Stimulated activated CD4-positive, alpha-beta T cell treated with anti-CD3 and anti-CD28 coated beads, Interleukin-1b, Interleukin-23, amount 100 ng/mL, for 4 hours (primary cell): Measurements from ENCODE around the gene LUZP2.
"Not testable (repeated sequence)": the region's sequence is repeated elsewhere in the genome, so short reads cannot be mapped to it uniquely, and the experiment has no call there.

Source experiments
- DNase-seq, 2 donors: peaks; one replicate each; pipeline ENCODE4 v3.0.0-alpha.2; 2020; ENCODE audit warnings: low read depth in 2 of 2

LUZP2 gene

GRCh38 chr11:24819006-24819405 lies 322.2 kb downstream of the LUZP2 start:
- DNase-seq, result no peak

- DNase-seq, result no peak
Observed at GRCh38 chr11:24819863-24820434, 323.1 kb downstream of the LUZP2 start.

- no peak for DNase-seq
Observed at GRCh38 chr11:24820541-24820940, 323.7 kb downstream of the LUZP2 start.

GRCh38 chr11:24828938-24829605 lies 332.2 kb downstream of the LUZP2 start:
- DNase-seq, result no peak

GRCh38 chr11:24833573-24833972 lies 336.7 kb downstream of the LUZP2 start:
- no peak for DNase-seq

- DNase-seq, result no peak
Observed at GRCh38 chr11:24837112-24837511, 340.3 kb downstream of the LUZP2 start.

GRCh38 chr11:24842308-24842707 lies 345.5 kb downstream of the LUZP2 start:
- DNase-seq, result no peak

GRCh38 chr11:24844406-24844805 lies 347.6 kb downstream of the LUZP2 start:
- DNase-seq, result no peak

GRCh38 chr11:24848857-24849256 lies 352.0 kb downstream of the LUZP2 start:
- DNase-seq, result no peak

- no peak for DNase-seq
Observed at GRCh38 chr11:24855951-24856350, 359.1 kb downstream of the LUZP2 start.

- DNase-seq, result no peak
Observed at GRCh38 chr11:24859801-24860300, 363.0 kb downstream of the LUZP2 start.

- DNase-seq, result no peak
Observed at GRCh38 chr11:24861440-24861839, 364.6 kb downstream of the LUZP2 start.

- DNase-seq, result no peak
Observed at GRCh38 chr11:24866743-24867142, 369.9 kb downstream of the LUZP2 start.

- no peak for DNase-seq
Observed at GRCh38 chr11:24870048-24870447, 373.2 kb downstream of the LUZP2 start.

- no peak for DNase-seq
Observed at GRCh38 chr11:24872186-24872585, 375.3 kb downstream of the LUZP2 start.

- DNase-seq, result no peak
Observed at GRCh38 chr11:24872651-24873311, 375.9 kb downstream of the LUZP2 start.

GRCh38 chr11:24880962-24881361 lies 384.1 kb downstream of the LUZP2 start:
- no peak for DNase-seq

GRCh38 chr11:24885580-24886173 lies 388.8 kb downstream of the LUZP2 start:
- DNase-seq, result no peak

- DNase-seq, result no peak
Observed at GRCh38 chr11:24886880-24887619, 390.2 kb downstream of the LUZP2 start.

- no peak for DNase-seq
Observed at GRCh38 chr11:24890426-24890825, 393.6 kb downstream of the LUZP2 start.

GRCh38 chr11:24891845-24892492 lies 395.1 kb downstream of the LUZP2 start:
- DNase-seq, result not testable (repeated sequence)
